GM06990 (cell line): ENCODE measurements around the gene SYT7.

Source experiments
- DNase-seq: peaks from one replicate; pipeline ENCODE4 v3.0.0-alpha.2; 2011; ENCODE audit not compliant: insufficient read length; ENCODE audit errors: extremely low read depth
- H3K27me3 ChIP-seq: replicated peaks from 2 replicates; pipeline ENCODE4 v1.6.0; 2011; ENCODE audit warnings: low read length; ENCODE audit not compliant: control insufficient read depth, insufficient read depth
- H3K36me3 ChIP-seq: 2 replicates; pipeline ENCODE4 v1.5.1; 2011; ENCODE audit warnings: low read length; ENCODE audit not compliant: control insufficient read depth, insufficient read depth
- H3K4me3 ChIP-seq: replicated peaks from 2 replicates; pipeline ENCODE4 v1.5.1; 2011; ENCODE audit warnings: low read depth, mild to moderate bottlenecking, control low read depth, low read length
- CTCF ChIP-seq: IDR thresholded peaks from 2 replicates; pipeline ENCODE4 v1.5.1; 2011; ENCODE audit warnings: low read length, control low read depth, mild to moderate bottlenecking, inconsistent platforms; ENCODE audit not compliant: insufficient read depth, poor library complexity, severe bottlenecking

The SYT7 gene

GRCh38 chr11:61549662-61550568 is 31.0 kb downstream of the SYT7 start:
- Histone ChIP-seq H3K27me3 (peaks cover 2% of the 10 kb centered on the region), H3K36me3 (no peaks in the 10 kb centered on the region), H3K4me3 (no peak overlapping the region)
- no peak for DNase-seq
- TF ChIP-seq CTCF = no peak

DNA sequence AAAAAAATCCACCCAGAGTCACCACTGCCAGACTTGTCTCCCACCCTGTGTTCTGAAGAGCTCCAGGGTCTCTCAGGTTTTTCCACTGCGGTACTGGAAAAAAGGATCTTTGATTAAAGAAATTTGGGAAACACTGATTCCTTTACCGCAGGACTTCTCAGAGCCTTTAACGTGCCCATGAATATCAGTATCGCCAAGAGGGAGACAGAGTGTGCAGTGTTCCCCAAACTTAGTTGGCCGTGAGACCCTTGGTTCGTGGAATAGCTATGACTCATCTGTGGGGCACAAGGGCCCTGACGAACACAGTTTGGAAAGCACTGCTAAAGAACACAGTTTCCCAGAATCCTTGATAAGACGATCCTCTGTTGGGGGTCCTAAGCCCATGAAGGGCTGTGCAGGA is 31.7 kb downstream of the SYT7 start:
- no peak overlapping the region for H3K4me3 ChIP-seq
- no peak for DNase-seq
- H3K36me3 ChIP-seq = no peaks in the 10 kb centered on the region
- H3K27me3 ChIP-seq = no peaks in the 10 kb centered on the region; the same call in none of the 2 replicates
- no peak for TF ChIP-seq CTCF

DNA sequence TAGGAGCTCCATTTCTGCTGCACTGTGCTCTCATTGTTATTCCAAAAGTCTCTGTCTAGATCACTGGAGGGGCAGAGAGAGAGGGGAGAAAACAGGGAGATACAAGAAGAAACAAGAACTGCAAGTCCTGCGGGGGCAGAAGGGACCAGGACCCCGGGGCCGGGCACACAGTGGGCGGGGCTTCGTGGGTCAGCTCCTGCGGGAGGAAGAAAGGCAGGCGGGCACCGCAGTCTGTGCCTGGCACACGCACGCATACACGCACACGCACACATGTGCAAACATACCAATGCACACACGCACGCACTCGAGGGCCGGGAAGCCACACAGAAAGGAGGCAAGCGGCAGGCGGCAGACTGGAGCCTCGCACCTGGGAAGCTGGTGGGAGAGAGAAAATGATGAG is 33.6 kb downstream of the SYT7 start:
- Histone ChIP-seq H3K27me3 (no peaks in the 10 kb centered on the region; the same call in 1 of the 2 replicates), H3K4me3 (no peak overlapping the region)
- DNase-seq = no peak

GRCh38 chr11:61546663-61547062 is 34.2 kb downstream of the SYT7 start:
- TF ChIP-seq CTCF = no peak
- no peak overlapping the region for H3K4me3 ChIP-seq
- no peaks in the 10 kb centered on the region; the same call in 1 of the 2 replicates for H3K27me3 ChIP-seq
- no peaks in the 10 kb centered on the region for H3K36me3 ChIP-seq
- DNase-seq = no peak

More for the DNA sequence above, 33.6 kb downstream of the SYT7 start:
- TF ChIP-seq CTCF = no peak
- no peaks in the 10 kb centered on the region for H3K36me3 ChIP-seq

- Histone ChIP-seq H3K36me3 (no peaks in the 10 kb centered on the region), H3K27me3 (no peaks in the 10 kb centered on the region; the same call in 1 of the 2 replicates), H3K4me3 (no peak overlapping the region)
- TF ChIP-seq CTCF = no peak
- no peak for DNase-seq
Measured at GRCh38 chr11:61545921-61546320, 35.0 kb downstream of the SYT7 start.
